ENCODE results near the gene NELFE. TPM values are rescaled to one million over a fixed set of nuclear protein-coding genes. Genes with fewer than 3 reads are reported as not detected.

NELFE gene
- total RNA-seq, 1 donor from 2014 or later = 71.8 TPM

DNA sequence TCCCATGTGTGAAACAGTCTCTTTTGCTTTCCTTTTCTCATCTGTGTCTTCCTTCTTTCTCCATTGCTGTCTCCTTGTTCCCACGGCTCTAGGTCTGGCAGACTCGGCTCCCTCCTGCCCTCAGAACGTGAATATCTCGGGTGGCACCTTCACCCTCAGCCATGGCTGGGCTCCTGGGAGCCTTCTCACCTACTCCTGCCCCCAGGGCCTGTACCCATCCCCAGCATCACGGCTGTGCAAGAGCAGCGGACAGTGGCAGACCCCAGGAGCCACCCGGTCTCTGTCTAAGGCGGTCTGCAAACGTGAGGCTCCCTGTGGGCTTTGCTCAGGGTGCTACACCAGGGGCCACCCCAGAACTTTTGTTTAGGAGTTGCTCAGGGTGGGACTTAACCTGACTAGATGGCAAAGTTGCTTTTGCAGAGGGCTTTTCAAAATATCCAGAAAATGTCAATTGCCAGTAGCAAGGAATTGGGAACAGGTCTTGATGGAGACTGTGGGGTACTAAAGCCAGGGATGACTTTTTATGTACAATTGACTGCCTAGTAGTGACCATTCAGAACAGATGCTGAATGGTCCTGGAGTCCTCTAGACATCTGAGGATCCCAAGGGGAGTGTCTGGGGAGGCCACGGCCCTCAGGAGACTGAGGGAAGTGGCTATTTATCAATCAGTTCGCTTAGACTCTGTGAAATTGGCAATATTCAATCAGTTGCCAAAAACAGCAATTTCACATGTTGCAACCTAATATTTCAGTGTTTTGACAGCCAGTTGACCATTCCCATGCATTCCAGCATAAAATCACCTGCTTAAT is 30.7 kb downstream of the NELFE start:
- no peaks in the 10 kb centered on the region for H3K9me3 Mint-ChIP-seq (ENCODE audit: low read depth)
- DNase-seq (ENCODE audit: low spot score, unreplicated experiment) = no peak
- H3K27ac Mint-ChIP-seq = no peak overlapping the region
- no peak overlapping the region for H3K4me3 Mint-ChIP-seq (ENCODE audit: low read depth)
- H3K27me3 Mint-ChIP-seq = peaks cover 3% of the 10 kb centered on the region
- no peaks in the 10 kb centered on the region for H3K36me3 Mint-ChIP-seq (ENCODE audit: insufficient read depth)
- TF ChIP-seq, protein P1, sequence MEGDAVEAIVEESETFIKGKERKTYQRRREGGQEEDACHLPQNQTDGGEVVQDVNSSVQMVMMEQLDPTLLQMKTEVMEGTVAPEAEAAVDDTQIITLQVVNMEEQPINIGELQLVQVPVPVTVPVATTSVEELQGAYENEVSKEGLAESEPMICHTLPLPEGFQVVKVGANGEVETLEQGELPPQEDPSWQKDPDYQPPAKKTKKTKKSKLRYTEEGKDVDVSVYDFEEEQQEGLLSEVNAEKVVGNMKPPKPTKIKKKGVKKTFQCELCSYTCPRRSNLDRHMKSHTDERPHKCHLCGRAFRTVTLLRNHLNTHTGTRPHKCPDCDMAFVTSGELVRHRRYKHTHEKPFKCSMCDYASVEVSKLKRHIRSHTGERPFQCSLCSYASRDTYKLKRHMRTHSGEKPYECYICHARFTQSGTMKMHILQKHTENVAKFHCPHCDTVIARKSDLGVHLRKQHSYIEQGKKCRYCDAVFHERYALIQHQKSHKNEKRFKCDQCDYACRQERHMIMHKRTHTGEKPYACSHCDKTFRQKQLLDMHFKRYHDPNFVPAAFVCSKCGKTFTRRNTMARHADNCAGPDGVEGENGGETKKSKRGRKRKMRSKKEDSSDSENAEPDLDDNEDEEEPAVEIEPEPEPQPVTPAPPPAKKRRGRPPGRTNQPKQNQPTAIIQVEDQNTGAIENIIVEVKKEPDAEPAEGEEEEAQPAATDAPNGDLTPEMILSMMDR (IDR thresholded peaks at IDR 0.05; ENCODE audit: unreplicated experiment) = no peak
- no peaks in the 10 kb centered on the region for H3K4me1 Mint-ChIP-seq (ENCODE audit: low read depth)

DNA sequence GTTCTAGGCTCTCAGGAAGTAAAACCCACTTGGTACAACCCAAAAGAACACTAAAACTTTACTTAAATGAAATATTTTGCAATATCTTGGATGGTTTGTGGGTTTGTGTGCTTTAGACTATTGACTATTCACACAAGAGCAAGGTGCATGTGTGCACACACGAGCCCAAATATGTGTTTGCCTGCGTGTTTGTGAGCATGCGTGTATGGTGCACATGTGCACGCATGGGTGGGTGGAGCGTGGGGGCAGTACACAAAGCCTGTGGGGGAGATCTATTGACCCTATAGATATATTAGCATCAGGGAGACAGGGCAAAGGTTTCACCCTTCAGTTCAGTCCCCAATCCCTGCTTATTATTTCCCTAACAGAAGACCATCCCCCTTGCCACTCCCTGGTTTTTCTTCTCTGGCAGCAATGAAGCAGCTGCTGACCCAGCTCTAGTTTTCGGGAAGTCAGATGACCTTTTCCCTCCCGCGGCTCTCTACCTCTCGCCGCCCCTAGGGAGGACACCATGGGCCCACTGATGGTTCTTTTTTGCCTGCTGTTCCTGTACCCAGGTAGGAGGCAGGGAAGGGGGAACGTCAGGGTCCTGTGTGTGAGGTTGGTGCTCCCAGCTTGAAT is 31.4 kb downstream of the NELFE start, which contains the start of gene C2:
C2 (plus strand) TSS at position 476 of the 621 bp plus-strand sequence; CDS start at position 512, 36 bp downstream.
- Mint-ChIP-seq H3K4me1 (ENCODE audit: low read depth) (no peaks in the 10 kb centered on the region), H3K27ac (no peak within 1 kb of the TSS), H3K27me3 (peaks cover 3% of the 10 kb centered on the region), H3K36me3 (ENCODE audit: insufficient read depth) (no peaks in the 10 kb centered on the region), H3K4me3 (ENCODE audit: low read depth) (no peak within 1 kb of the TSS), H3K9me3 (ENCODE audit: low read depth) (no peaks in the 10 kb centered on the region)
- TF ChIP-seq, protein P1 (IDR thresholded peaks at IDR 0.05; ENCODE audit: unreplicated experiment) = no peak
- no peak for DNase-seq (ENCODE audit: low spot score, unreplicated experiment)

DNA sequence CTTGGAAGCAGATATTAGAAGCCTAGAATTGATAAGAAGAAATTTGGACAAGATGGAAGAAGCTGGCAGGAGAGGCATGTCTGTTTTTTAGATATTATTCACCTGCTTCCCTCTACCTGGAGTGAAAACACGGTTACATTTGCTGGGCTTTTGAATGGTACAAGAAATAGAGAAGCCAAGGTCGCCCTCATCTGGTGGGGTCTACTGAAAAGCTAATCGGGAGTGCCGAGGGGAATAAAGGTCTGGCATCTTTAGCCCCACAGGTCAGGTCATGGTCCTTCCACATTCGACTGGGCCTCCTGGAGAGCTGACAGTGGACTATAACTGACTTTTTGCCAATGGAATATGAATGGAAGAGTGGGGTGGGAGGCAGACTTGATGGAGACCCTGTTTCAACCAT is 35.8 kb downstream of the NELFE start:
- Mint-ChIP-seq H3K36me3 (ENCODE audit: insufficient read depth) (no peaks in the 10 kb centered on the region), H3K4me3 (ENCODE audit: low read depth) (no peak overlapping the region), H3K27ac (no peak overlapping the region), H3K27me3 (peaks cover 3% of the 10 kb centered on the region), H3K4me1 (ENCODE audit: low read depth) (peaks cover 3% of the 10 kb centered on the region), H3K9me3 (ENCODE audit: low read depth) (no peaks in the 10 kb centered on the region)
- TF ChIP-seq, protein P1 (IDR thresholded peaks at IDR 0.05; ENCODE audit: unreplicated experiment) = peak; percentile 25
- DNase-seq (ENCODE audit: low spot score, unreplicated experiment) = no peak

DNA sequence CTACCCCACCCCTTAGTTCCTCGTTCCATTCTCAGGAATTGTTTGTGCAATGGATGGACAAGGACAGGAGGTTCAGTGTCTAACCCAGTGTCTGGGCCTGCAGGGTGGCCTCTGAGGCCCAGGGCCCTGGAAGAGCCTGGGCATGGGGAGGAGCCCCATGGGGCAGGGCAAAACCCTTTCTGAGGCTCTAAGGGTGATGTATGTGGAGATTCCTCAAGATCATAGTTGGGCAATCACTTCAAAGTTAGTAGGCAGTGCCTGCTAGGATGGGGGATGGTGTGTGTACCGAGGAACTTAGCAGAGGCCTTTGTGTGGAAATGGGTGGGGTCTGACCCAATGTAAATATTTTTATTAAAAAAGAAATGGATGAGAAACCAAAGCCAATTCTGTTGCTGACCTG is 38.0 kb downstream of the NELFE start:
- DNase-seq (ENCODE audit: low spot score, unreplicated experiment) = no peak
- no peak overlapping the region for H3K27ac Mint-ChIP-seq
- H3K4me3 Mint-ChIP-seq (ENCODE audit: low read depth) = no peak overlapping the region
- peaks cover 3% of the 10 kb centered on the region for H3K4me1 Mint-ChIP-seq (ENCODE audit: low read depth)
- H3K27me3 Mint-ChIP-seq = peaks cover under 1% of the 10 kb centered on the region
- TF ChIP-seq, protein P1 (IDR thresholded peaks at IDR 0.05; ENCODE audit: unreplicated experiment) = no peak
- H3K36me3 Mint-ChIP-seq (ENCODE audit: insufficient read depth) = no peaks in the 10 kb centered on the region
- H3K9me3 Mint-ChIP-seq (ENCODE audit: low read depth) = no peaks in the 10 kb centered on the region

DNA sequence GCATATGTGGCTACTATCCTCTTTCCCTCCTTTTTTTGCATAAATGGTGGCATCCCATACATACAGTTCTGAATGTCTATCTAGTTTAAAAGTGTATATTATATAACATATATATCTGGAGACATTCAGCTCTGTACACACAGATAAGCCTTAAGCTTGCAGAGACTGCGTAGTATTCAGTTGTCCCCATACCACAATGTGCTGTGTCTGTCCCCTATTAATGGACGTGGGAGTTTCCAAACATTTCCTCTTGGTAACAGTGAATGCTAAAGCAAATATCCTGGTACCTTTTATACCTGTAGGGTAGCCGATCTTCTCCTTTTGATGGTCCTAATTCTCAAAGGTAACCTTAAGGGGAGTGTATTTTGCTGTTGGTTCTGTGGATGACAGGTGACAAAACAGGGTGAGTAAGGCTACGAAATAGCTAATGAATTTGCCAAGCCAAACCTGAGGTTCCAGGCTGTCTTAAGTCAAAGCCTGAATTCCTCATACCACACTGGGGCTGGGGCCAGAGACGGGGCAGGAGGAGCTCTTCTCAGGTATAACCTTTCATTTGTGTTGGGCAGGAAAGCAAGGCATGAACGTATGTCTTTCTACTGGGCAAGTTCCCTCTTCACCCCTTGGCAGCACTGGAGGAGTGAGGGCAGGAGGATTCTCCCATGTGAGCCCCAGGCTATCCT is 39.0 kb downstream of the NELFE start:
- H3K4me3 Mint-ChIP-seq (ENCODE audit: low read depth) = no peak overlapping the region
- no peak for DNase-seq (ENCODE audit: low spot score, unreplicated experiment)

More for the DNA sequence above, 39.0 kb downstream of the NELFE start:
- Mint-ChIP-seq H3K27ac (no peak overlapping the region), H3K4me1 (ENCODE audit: low read depth) (peaks cover 3% of the 10 kb centered on the region), H3K36me3 (ENCODE audit: insufficient read depth) (no peaks in the 10 kb centered on the region), H3K9me3 (ENCODE audit: low read depth) (no peaks in the 10 kb centered on the region), H3K27me3 (peaks cover 2% of the 10 kb centered on the region)
- TF ChIP-seq, protein P1 (IDR thresholded peaks at IDR 0.05; ENCODE audit: unreplicated experiment) = no peak
